OCI-LY1 (cell line): ENCODE results near the gene ZYX.

Experiments used
- H2AFZ ChIP-seq: fragments of 200-600 bp; sonication (generic), shearing (Covaris generic); 2 replicates; pipeline ENCODE4 v1.6.0; 2014; ENCODE audit warnings: antibody characterized with exemption, mild to moderate bottlenecking, low read length
- H3F3A ChIP-seq: fragments of 200-600 bp; sonication (generic), shearing (Covaris generic); 2 replicates; pipeline ENCODE4 v1.6.0; 2014; ENCODE audit warnings: mild to moderate bottlenecking, antibody characterized with exemption, low read length, moderate library complexity; ENCODE audit not compliant: insufficient read depth
- H3K27ac ChIP-seq: fragments of 200-600 bp; sonication (generic); 2 replicates; pipeline ENCODE4 v1.5.1; 2014; ENCODE audit warnings: low read length, mixed run types, mild to moderate bottlenecking, low read depth; ENCODE audit not compliant: poor library complexity, severe bottlenecking
- H3K27me3 ChIP-seq: fragments of 200-600 bp; sonication (generic); 2 replicates; pipeline ENCODE4 v1.6.0; 2014; ENCODE audit warnings: antibody characterized with exemption, mild to moderate bottlenecking, low read length, moderate library complexity; ENCODE audit not compliant: insufficient read depth
- H3K36me3 ChIP-seq: fragments of 200-600 bp; sonication (generic); 2 replicates; pipeline ENCODE4 v1.6.1; 2014; ENCODE audit warnings: mild to moderate bottlenecking, antibody characterized with exemption, low read length, moderate library complexity, mixed read lengths; ENCODE audit not compliant: insufficient read depth
- H3K4me1 ChIP-seq: fragments of 200-600 bp; sonication (generic); 2 replicates; pipeline ENCODE4 v1.5.1; 2014; ENCODE audit warnings: mild to moderate bottlenecking, low read length, moderate library complexity; ENCODE audit not compliant: insufficient read depth, severe bottlenecking
- H3K4me2 ChIP-seq: fragments of 200-600 bp; sonication (generic), shearing (Covaris generic); 2 replicates; pipeline ENCODE4 v1.6.1; 2014; ENCODE audit warnings: low read length
- H3K4me3 ChIP-seq: fragments of 200-600 bp; sonication (generic); 2 replicates; pipeline ENCODE4 v1.5.1; 2014; ENCODE audit warnings: low read length, low read depth, mild to moderate bottlenecking, mixed read lengths; ENCODE audit not compliant: poor library complexity, severe bottlenecking
- H3K79me2 ChIP-seq: fragments of 200-600 bp; shearing (Covaris generic); 2 replicates; pipeline ENCODE4 v1.6.1; 2016; ENCODE audit warnings: mixed run types, low read length, mixed read lengths; ENCODE audit not compliant: insufficient read depth
- H3K9ac ChIP-seq: fragments of 200-600 bp; sonication (generic), shearing (Covaris generic); 2 replicates; pipeline ENCODE4 v1.6.1; 2014; ENCODE audit warnings: mild to moderate bottlenecking, low read length, mixed read lengths
- H3K9me2 ChIP-seq: fragments of 200-600 bp; sonication (generic), shearing (Covaris generic); 2 replicates; pipeline ENCODE4 v1.6.1; 2014; ENCODE audit warnings: low read depth, mild to moderate bottlenecking, low read length, mixed read lengths
- H3K9me3 ChIP-seq: fragments of 200-600 bp; shearing (Covaris generic); 2 replicates; pipeline ENCODE4 v1.6.1; 2014; ENCODE audit warnings: low read length, mixed read lengths
- H4K20me1 ChIP-seq: fragments of 200-600 bp; sonication (generic), shearing (Covaris generic); 2 replicates; pipeline ENCODE4 v1.6.0; 2016; ENCODE audit warnings: mild to moderate bottlenecking, low read length; ENCODE audit not compliant: insufficient read depth
- CTCF ChIP-seq: fragments of 200-600 bp; sonication (generic), shearing (Covaris generic); IDR thresholded peaks from 2 replicates; pipeline ENCODE4 v1.5.1; 2017; ENCODE audit warnings: mild to moderate bottlenecking, antibody characterized with exemption, low read length, moderate library complexity, mixed read lengths
- EZH2 ChIP-seq: fragments of 200-600 bp; sonication (generic), shearing (Covaris generic); IDR thresholded peaks from 2 replicates; pipeline ENCODE4 v1.8.0; 2017; ENCODE audit warnings: borderline replicate concordance, mixed run types, mild to moderate bottlenecking, antibody characterized with exemption, low read length, moderate library complexity, mixed read lengths

ZYX gene

GRCh38 chr7:143388051-143388450 is 6.9 kb downstream of the ZYX start:
- Histone ChIP-seq H3K4me3 (no peak overlapping the region), H2AFZ (no peak overlapping the region), H3K9ac (no peak overlapping the region), H3K27me3 (no peaks in the 10 kb centered on the region), H4K20me1 (no peaks in the 10 kb centered on the region), H3K4me1 (no peaks in the 10 kb centered on the region), H3K27ac (no peak overlapping the region), H3K4me2 (no peak overlapping the region), H3K9me3 (no peaks in the 10 kb centered on the region), H3F3A (no peaks in the 10 kb centered on the region), H3K36me3 (no peaks in the 10 kb centered on the region), H3K9me2 (no peaks in the 10 kb centered on the region), H3K79me2 (no peaks in the 10 kb centered on the region)
- TF ChIP-seq CTCF (no peak), EZH2 (no peak)

GRCh38 chr7:143388491-143389101 is 7.5 kb downstream of the ZYX start:
- Histone ChIP-seq H3K4me1 (no peaks in the 10 kb centered on the region), H3F3A (no peaks in the 10 kb centered on the region), H3K4me3 (no peak overlapping the region), H3K27me3 (no peaks in the 10 kb centered on the region), H3K79me2 (no peaks in the 10 kb centered on the region), H3K4me2 (no peak overlapping the region), H4K20me1 (no peaks in the 10 kb centered on the region), H3K36me3 (no peaks in the 10 kb centered on the region), H2AFZ (no peak overlapping the region), H3K27ac (no peak overlapping the region), H3K9ac (no peak overlapping the region), H3K9me2 (no peaks in the 10 kb centered on the region), H3K9me3 (no peaks in the 10 kb centered on the region)
- TF ChIP-seq EZH2 (no peak), CTCF (no peak)

- Histone ChIP-seq H3K4me3 (no peak overlapping the region), H3K9me2 (no peaks in the 10 kb centered on the region), H3K27me3 (no peaks in the 10 kb centered on the region), H4K20me1 (no peaks in the 10 kb centered on the region), H3K9me3 (no peaks in the 10 kb centered on the region), H3K27ac (no peak overlapping the region), H3K4me1 (no peaks in the 10 kb centered on the region), H3K9ac (no peak overlapping the region), H3F3A (no peaks in the 10 kb centered on the region), H3K79me2 (no peaks in the 10 kb centered on the region), H2AFZ (no peak overlapping the region), H3K36me3 (no peaks in the 10 kb centered on the region), H3K4me2 (no peak overlapping the region)
- TF ChIP-seq EZH2: no peak
- TF ChIP-seq CTCF: no peak
Observed at GRCh38 chr7:143389316-143390103, 8.4 kb downstream of the ZYX start.
